Breast epithelium (tissue), 4 donors: ENCODE results near the gene CAPN2. TPM values are rescaled to one million over a fixed set of nuclear protein-coding genes. Genes with fewer than 3 reads are reported as not detected.

Source experiments
- DNase-seq, 2 donors: peaks; one replicate each; pipeline ENCODE4 v3.0.0-alpha.2; 2019; ENCODE audit warnings: low spot score in 2 of 2
- H3K27ac ChIP-seq, 2 donors: fragments of 200-600 bp; sonication (generic) in 1 of 2; one replicate each; pipeline ENCODE4 v1.5.1; 2016 to 2019; ENCODE audit warnings: mild to moderate bottlenecking in 1 of 2
- H3K27me3 ChIP-seq, 2 donors: fragments of 200-600 bp; sonication (generic) in 1 of 2; one replicate each; pipeline versions ENCODE4 v1.5.1 to v1.6.0; 2017 to 2019; ENCODE audit warnings: control low read depth in 1 of 2, mild to moderate bottlenecking in 1 of 2
- H3K36me3 ChIP-seq: fragments of 200-600 bp; one replicate; pipeline ENCODE4 v1.5.1; 2019
- H3K4me1 ChIP-seq, 2 donors: fragments of 200-600 bp; sonication (generic); one replicate each; pipeline ENCODE4 v1.5.1; 2016 to 2019; ENCODE audit warnings: control low read depth in 1 of 2
- H3K4me3 ChIP-seq, 3 donors: fragments of 200-600 bp; sonication (generic); 1 replicate in 2 of 3; 2 replicates in 1 of 3; pipeline ENCODE4 v1.5.1; 2016 to 2019; ENCODE audit warnings: mild to moderate bottlenecking in 3 of 3, moderate library complexity in 2 of 3
- H3K9me3 ChIP-seq, 2 donors: fragments of 200-600 bp; sonication (generic) in 1 of 2; one replicate each; pipeline ENCODE4 v1.5.1; 2016 to 2019; ENCODE audit warnings: control low read depth in 1 of 2
- POLR2A ChIP-seq: fragments of 450-650 bp; IDR thresholded peaks from one replicate; pipeline ENCODE4 v1.6.1; 2016; ENCODE audit warnings: antibody characterized with exemption, mild to moderate bottlenecking, moderate library complexity
- POLR2AphosphoS5 ChIP-seq, 3 donors: sonication (generic); formaldehyde crosslinking; IDR thresholded peaks; one replicate each; pipeline ENCODE4 v1.6.1; 2017; ENCODE audit warnings: antibody characterized with exemption in 3 of 3
- intact Hi-C: fragments of 100-400 bp; cut with DNase I; formaldehyde crosslinking; loops from one replicate; pipeline ENCODE4 v1.15.1; 2023; ENCODE audit warnings: low total_unique reads
- total RNA-seq, 3 donors: library from RNA; depleted of rRNA; stranded (reverse); fragments of >200 nt; gene quantifications; one replicate each; pipeline ENCODE4 v1.1.0, GENCODE V29; 2016
- TF ChIP-seq, protein P1 (sequence below), 3 donors: fragments of 450-650 bp; IDR thresholded peaks; one replicate each; pipeline ENCODE4 v1.5.1; 2016 to 2017; ENCODE audit warnings: antibody characterized with exemption in 3 of 3, mild to moderate bottlenecking in 3 of 3, moderate library complexity in 3 of 3

CAPN2 gene
- total RNA-seq, 3 donors from 2014 or later = 162 to 192 (median 164) TPM

DNA sequence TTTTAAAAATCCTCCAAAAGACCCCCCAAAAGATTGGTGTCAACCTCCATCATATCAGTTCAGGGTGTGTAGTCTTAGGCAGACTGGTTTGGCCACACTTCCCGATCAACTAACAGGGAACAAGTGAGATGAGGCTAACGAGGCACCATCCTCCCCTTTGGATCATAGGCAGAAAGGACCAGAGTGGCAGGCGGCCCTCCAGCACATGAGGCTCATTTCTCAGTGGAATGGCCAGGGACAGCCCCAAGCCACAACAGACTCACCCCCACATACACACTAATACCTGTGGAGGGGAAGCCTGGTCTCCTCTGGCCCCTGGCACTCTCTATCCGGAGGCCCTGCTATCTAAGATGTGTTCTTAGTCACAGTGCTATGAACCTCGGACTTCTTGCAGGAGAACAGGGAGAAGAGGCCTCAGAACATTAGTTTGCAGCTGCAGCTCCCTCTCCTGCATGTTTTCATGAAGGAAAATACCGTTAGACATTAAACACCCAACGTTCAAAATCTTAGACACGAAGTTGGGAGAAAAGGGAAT, 17.3 kb upstream of the CAPN2 start:
- H3K36me3 ChIP-seq = no peaks in the 10 kb centered on the region
- no peaks in the 10 kb centered on the region for H3K27me3 ChIP-seq
- TF ChIP-seq POLR2AphosphoS5 (IDR thresholded peaks at IDR 0.05) (no peak), POLR2A (no peak)
- TF ChIP-seq, protein P1, sequence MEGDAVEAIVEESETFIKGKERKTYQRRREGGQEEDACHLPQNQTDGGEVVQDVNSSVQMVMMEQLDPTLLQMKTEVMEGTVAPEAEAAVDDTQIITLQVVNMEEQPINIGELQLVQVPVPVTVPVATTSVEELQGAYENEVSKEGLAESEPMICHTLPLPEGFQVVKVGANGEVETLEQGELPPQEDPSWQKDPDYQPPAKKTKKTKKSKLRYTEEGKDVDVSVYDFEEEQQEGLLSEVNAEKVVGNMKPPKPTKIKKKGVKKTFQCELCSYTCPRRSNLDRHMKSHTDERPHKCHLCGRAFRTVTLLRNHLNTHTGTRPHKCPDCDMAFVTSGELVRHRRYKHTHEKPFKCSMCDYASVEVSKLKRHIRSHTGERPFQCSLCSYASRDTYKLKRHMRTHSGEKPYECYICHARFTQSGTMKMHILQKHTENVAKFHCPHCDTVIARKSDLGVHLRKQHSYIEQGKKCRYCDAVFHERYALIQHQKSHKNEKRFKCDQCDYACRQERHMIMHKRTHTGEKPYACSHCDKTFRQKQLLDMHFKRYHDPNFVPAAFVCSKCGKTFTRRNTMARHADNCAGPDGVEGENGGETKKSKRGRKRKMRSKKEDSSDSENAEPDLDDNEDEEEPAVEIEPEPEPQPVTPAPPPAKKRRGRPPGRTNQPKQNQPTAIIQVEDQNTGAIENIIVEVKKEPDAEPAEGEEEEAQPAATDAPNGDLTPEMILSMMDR (IDR thresholded peaks at IDR 0.05) = no peak
- intact Hi-C loops = no loop called here
- no peaks in the 10 kb centered on the region for H3K4me1 ChIP-seq
- no peak overlapping the region for H3K4me3 ChIP-seq
- no peak overlapping the region for H3K27ac ChIP-seq
- no peak for DNase-seq
- no peaks in the 10 kb centered on the region for H3K9me3 ChIP-seq

- no peak for DNase-seq
- no peaks in the 10 kb centered on the region for H3K36me3 ChIP-seq
- H3K9me3 ChIP-seq = no peaks in the 10 kb centered on the region
- no peaks in the 10 kb centered on the region for H3K27me3 ChIP-seq
- H3K27ac ChIP-seq = no peak overlapping the region
- H3K4me3 ChIP-seq = no peak overlapping the region
- TF ChIP-seq POLR2AphosphoS5 (IDR thresholded peaks at IDR 0.05) = no peak
- TF ChIP-seq, protein P1 (IDR thresholded peaks at IDR 0.05) = no peak
- H3K4me1 ChIP-seq = no peaks in the 10 kb centered on the region
- intact Hi-C loops = no loop called here
These were observed 16.4 kb upstream of the CAPN2 start for GRCh38 chr1:223695941-223696340.

DNA sequence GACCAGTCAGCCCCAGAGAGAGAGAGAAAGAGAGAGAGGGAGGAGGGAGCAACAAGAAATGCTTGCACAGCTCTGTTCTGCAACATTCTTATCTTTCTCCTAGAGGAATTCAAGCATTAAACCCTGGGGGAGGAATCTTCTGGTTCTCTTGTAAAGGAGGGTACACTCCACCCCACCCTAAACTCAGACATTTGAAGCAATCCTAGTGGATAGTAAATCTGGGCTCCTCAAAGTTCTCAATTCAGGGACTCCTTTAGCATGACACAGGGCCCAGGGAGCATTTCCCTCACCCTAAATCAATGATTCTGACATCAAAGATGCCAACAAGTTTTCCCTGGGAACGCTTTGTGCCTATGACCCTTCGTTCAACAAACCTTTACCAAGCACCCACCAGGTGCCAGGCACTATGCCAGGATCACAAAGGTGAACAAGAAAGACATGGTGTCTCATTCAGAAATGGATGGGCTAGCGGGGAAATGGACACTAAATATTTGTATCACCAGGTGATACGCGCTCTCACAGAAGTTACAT, 11.9 kb upstream of the CAPN2 start:
- Histone ChIP-seq H3K9me3 (no peaks in the 10 kb centered on the region), H3K4me1 (no peaks in the 10 kb centered on the region), H3K27ac (peak overlapping the region; percentile 83 to 91), H3K4me3 (no peak overlapping the region), H3K36me3 (no peaks in the 10 kb centered on the region), H3K27me3 (no peaks in the 10 kb centered on the region)
- TF ChIP-seq POLR2A = no peak
- TF ChIP-seq, protein P1 (IDR thresholded peaks at IDR 0.05) = no peak
- TF ChIP-seq POLR2AphosphoS5 (IDR thresholded peaks at IDR 0.05) = no peak
- intact Hi-C loops = loop anchor here (5.0 kb wide), 1 partner anchor 47 kb away; no protein-coding TSS in a partner anchor
- no peak for DNase-seq

DNA sequence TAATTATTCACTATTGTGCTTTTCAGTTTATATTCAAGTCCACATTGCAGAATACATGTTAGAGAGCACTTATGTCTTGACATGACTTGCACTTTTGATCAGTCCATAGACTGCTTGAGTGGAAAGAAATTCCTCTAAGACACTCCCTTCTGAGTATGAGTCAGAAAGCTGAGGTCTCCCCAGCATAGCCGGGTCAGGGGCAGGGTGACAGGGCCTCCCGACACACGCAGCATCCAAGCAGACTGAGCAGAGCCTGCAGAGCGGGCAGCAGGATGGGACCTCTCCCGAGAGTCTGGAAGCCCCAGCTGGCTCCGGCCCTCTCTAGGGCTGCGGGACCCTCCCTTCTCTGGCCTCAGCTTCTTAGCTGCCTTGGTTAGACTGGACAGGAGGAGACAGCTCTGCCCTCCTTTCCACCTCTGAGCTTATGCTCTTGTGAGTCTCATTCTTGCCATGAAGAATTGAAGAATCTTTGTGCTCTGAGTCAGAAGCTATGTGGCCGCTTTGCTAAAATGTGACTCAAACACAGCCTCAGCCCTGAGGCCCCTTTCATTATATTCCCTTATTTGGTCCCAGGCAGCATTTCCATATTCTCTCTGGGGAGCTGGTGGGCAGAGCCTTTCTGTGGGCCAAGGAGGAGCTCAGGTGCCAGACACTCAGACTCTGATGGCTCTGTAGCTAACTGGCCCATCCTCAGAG, 11.2 kb upstream of the CAPN2 start:
- peak in 1 of 2 donors; percentile 71 for DNase-seq
- Histone ChIP-seq H3K27ac (peak overlapping the region; percentile 83 to 91), H3K4me1 (no peaks in the 10 kb centered on the region), H3K36me3 (no peaks in the 10 kb centered on the region), H3K4me3 (peak overlapping the region in 1 of 3 donors; percentile 30), H3K27me3 (no peaks in the 10 kb centered on the region), H3K9me3 (no peaks in the 10 kb centered on the region)
- intact Hi-C loops = loop anchor here (5.0 kb wide), 1 partner anchor 46 kb away; no protein-coding TSS in a partner anchor
- no peak for TF ChIP-seq POLR2AphosphoS5 (IDR thresholded peaks at IDR 0.05)
- no peak for TF ChIP-seq POLR2A
- TF ChIP-seq, protein P1 (IDR thresholded peaks at IDR 0.05) = no peak
